Gastroesophageal sphincter (tissue), 4 donors: ENCODE results near the gene ZNRD2. TPM values are rescaled to one million over a fixed set of nuclear protein-coding genes. Genes with fewer than 3 reads are reported as not detected.

ENCODE experiments used
- ATAC-seq: fragments of 150-250 bp; one replicate; pipeline ENCODE4 v1.9.1; 2016; ENCODE audit warnings: mild to moderate bottlenecking, moderate library complexity
- H3K27ac ChIP-seq, 4 donors: fragments of 200-600 bp; sonication (generic) in 3 of 4; 1 replicate in 3 of 4; 2 replicates in 1 of 4; pipeline ENCODE4 v1.5.1; 2016 to 2019
- H3K27me3 ChIP-seq: fragments of 200-600 bp; sonication (generic); one replicate; pipeline ENCODE4 v1.5.1; 2019
- H3K36me3 ChIP-seq, 2 donors: fragments of 200-600 bp; sonication (generic); one replicate each; pipeline ENCODE4 v1.5.1; 2019; ENCODE audit warnings: control low read depth in 1 of 2
- H3K4me1 ChIP-seq, 3 donors: fragments of 200-600 bp; sonication (generic); 1 replicate in 2 of 3; 2 replicates in 1 of 3; pipeline ENCODE4 v1.5.1; 2016 to 2019; ENCODE audit warnings: control low read depth in 2 of 3
- H3K4me3 ChIP-seq, 2 donors: fragments of 200-600 bp; sonication (generic); one replicate each; pipeline ENCODE4 v1.5.1; 2019; ENCODE audit warnings: mild to moderate bottlenecking in 1 of 2, moderate library complexity in 1 of 2
- H3K9me3 ChIP-seq, 3 donors: fragments of 200-600 bp; sonication (generic); one replicate each; pipeline ENCODE4 v1.5.1; 2017 to 2019; ENCODE audit warnings: control low read depth in 2 of 3
- EP300 ChIP-seq: sonication (generic); formaldehyde crosslinking; IDR thresholded peaks from one replicate; pipeline ENCODE4 v1.6.1; 2017; ENCODE audit warnings: antibody characterized with exemption, mild to moderate bottlenecking
- POLR2A ChIP-seq, 2 donors: fragments of 450-650 bp; IDR thresholded peaks; one replicate each; pipeline ENCODE4 v1.6.1; 2017; ENCODE audit warnings: antibody characterized with exemption in 2 of 2, mild to moderate bottlenecking in 2 of 2, moderate library complexity in 1 of 2
- POLR2AphosphoS5 ChIP-seq: sonication (generic); formaldehyde crosslinking; IDR thresholded peaks from one replicate; pipeline ENCODE4 v1.6.1; 2017; ENCODE audit warnings: antibody characterized with exemption
- WGBS, 2 donors: methylation state at CpG; one replicate each; pipeline ENCODE4 v1.1.5; 2018; ENCODE audit warnings: low coverage in 1 of 2; 5-methylcytosine and 5-hydroxymethylcytosine counted together
- total RNA-seq, 4 donors: library from RNA; depleted of rRNA; stranded (reverse); fragments of >200 nt; gene quantifications; one replicate each; pipeline ENCODE4 v1.1.0, GENCODE V29; 2016
- TF ChIP-seq, protein P1 (sequence below), 4 experiments: fragments of 200-600 bp in 2 of 4; fragments of 450-650 bp in 2 of 4; sonication (generic) in 1 of 4; IDR thresholded peaks; one replicate each; pipeline ENCODE4 v1.5.1; 2017 to 2019; ENCODE audit warnings: antibody characterized with exemption in 4 of 4, mild to moderate bottlenecking in 2 of 4, moderate library complexity in 2 of 4

Gene ZNRD2
- total RNA-seq, 4 donors from 2014 or later, result 38.4 to 73.5 (median 43.5) TPM

- Histone ChIP-seq H3K4me3 (peak within 1 kb of the TSS; percentile 78 to 96), H3K9me3 (no peaks in the 10 kb centered on the region), H3K36me3 (peaks cover 0 to 27% of the 10 kb centered on the region in 2 donors), H3K27ac (peak within 1 kb of the TSS; percentile 96 to 99 (median 98)), H3K4me1 (peaks cover 8 to 95% (median 52%) of the 10 kb centered on the region in 3 donors), H3K27me3 (no peaks in the 10 kb centered on the region)
- ATAC-seq, result peak; percentile 39
- TF ChIP-seq EP300, result no peak
- peak; percentile 35 to 40 for TF ChIP-seq POLR2A (IDR thresholded peaks at IDR 0.05)
- TF ChIP-seq POLR2AphosphoS5, result peak; percentile 20
- TF ChIP-seq, protein P1, sequence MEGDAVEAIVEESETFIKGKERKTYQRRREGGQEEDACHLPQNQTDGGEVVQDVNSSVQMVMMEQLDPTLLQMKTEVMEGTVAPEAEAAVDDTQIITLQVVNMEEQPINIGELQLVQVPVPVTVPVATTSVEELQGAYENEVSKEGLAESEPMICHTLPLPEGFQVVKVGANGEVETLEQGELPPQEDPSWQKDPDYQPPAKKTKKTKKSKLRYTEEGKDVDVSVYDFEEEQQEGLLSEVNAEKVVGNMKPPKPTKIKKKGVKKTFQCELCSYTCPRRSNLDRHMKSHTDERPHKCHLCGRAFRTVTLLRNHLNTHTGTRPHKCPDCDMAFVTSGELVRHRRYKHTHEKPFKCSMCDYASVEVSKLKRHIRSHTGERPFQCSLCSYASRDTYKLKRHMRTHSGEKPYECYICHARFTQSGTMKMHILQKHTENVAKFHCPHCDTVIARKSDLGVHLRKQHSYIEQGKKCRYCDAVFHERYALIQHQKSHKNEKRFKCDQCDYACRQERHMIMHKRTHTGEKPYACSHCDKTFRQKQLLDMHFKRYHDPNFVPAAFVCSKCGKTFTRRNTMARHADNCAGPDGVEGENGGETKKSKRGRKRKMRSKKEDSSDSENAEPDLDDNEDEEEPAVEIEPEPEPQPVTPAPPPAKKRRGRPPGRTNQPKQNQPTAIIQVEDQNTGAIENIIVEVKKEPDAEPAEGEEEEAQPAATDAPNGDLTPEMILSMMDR (IDR thresholded peaks at IDR 0.05), result peak in 1 of 4 experiments; percentile 3
- 0% methylated on average over 1 of the region's 69 CpGs; no CpG with 5 or more reads in 1 of the 2 donors for WGBS, 2 donors
Observed at GRCh38 chr11:65575568-65576231, 5.4 kb downstream of the ZNRD2 start, which contains the start of gene EHBP1L1. Gene EHBP1L1 (plus strand): TSS chr11:65576053. CDS start chr11:65576303, 250 bp downstream.

GRCh38 chr11:65576232-65576866 is 6.1 kb downstream of the ZNRD2 start:
- no peak for ATAC-seq

GRCh38 chr11:65576867-65577755 is 6.8 kb downstream of the ZNRD2 start:
- TF ChIP-seq POLR2A (IDR thresholded peaks at IDR 0.05), result peak; percentile 29 to 53
- no peak for TF ChIP-seq EP300
- peak; percentile 41 for TF ChIP-seq POLR2AphosphoS5
- TF ChIP-seq, protein P1 (IDR thresholded peaks at IDR 0.05), result peak in 1 of 4 experiments; percentile 4
- no peaks in the 10 kb centered on the region for H3K9me3 ChIP-seq
- 60% methylated on average over 3 of the region's 18 CpGs; no CpG with 5 or more reads in 1 of the 2 donors for WGBS, 2 donors
- H3K27me3 ChIP-seq, result no peaks in the 10 kb centered on the region
- H3K4me1 ChIP-seq, result peaks cover 0 to 94% (median 38%) of the 10 kb centered on the region in 3 donors
- peaks cover 0 to 41% of the 10 kb centered on the region in 2 donors for H3K36me3 ChIP-seq
- H3K4me3 ChIP-seq, result peak overlapping the region; percentile 78 to 96
- ATAC-seq, result peak; percentile 49
- peak overlapping the region; percentile 96 to 99 (median 98) for H3K27ac ChIP-seq

More at GRCh38 chr11:65576232-65576866, 6.1 kb downstream of the ZNRD2 start:
- H3K27ac ChIP-seq, result peak overlapping the region; percentile 96 to 99 (median 98)
- peaks cover 4 to 95% (median 46%) of the 10 kb centered on the region in 3 donors for H3K4me1 ChIP-seq
- TF ChIP-seq EP300 (no peak), POLR2AphosphoS5 (no peak), POLR2A (IDR thresholded peaks at IDR 0.05) (peak in 1 of 2 donors; percentile 4)
- TF ChIP-seq, protein P1 (IDR thresholded peaks at IDR 0.05), result no peak
- WGBS, 2 donors, result no CpG with 5 or more reads among the region's 26 CpGs
- H3K36me3 ChIP-seq, result peaks cover 0 to 34% of the 10 kb centered on the region in 2 donors
- H3K4me3 ChIP-seq, result peak overlapping the region; percentile 78 to 96
- H3K9me3 ChIP-seq, result no peaks in the 10 kb centered on the region
- no peaks in the 10 kb centered on the region for H3K27me3 ChIP-seq

- Histone ChIP-seq H3K4me1 (peaks cover 0 to 92% (median 38%) of the 10 kb centered on the region in 3 donors), H3K27me3 (no peaks in the 10 kb centered on the region), H3K9me3 (no peaks in the 10 kb centered on the region), H3K4me3 (peak overlapping the region; percentile 78 to 96), H3K36me3 (peaks cover 0 to 48% of the 10 kb centered on the region in 2 donors), H3K27ac (peak overlapping the region; percentile 96 to 99 (median 98))
- ATAC-seq, result no peak
- WGBS, 2 donors, result 0% methylated on average over 2 of the region's 8 CpGs; no CpG with 5 or more reads in 1 of the 2 donors
- no peak for TF ChIP-seq POLR2AphosphoS5
- no peak for TF ChIP-seq POLR2A (IDR thresholded peaks at IDR 0.05)
- TF ChIP-seq, protein P1 (IDR thresholded peaks at IDR 0.05), result no peak
- no peak for TF ChIP-seq EP300
Observed at GRCh38 chr11:65577756-65578109, 7.5 kb downstream of the ZNRD2 start.
